K562 (cell line): ENCODE measurements around the gene C10orf143. TPM values are rescaled to one million over a fixed set of nuclear protein-coding genes. Genes with fewer than 3 reads are reported as not detected.

ENCODE experiments used
- ATAC-seq: fragments of 200-7000 bp; cut with Tn5 transposase; 3 replicates; pipeline ENCODE4 v1.9.1; 2020; ENCODE audit warnings: moderate library complexity
- BruUV-seq: library from RNA; stranded (reverse); fragments of 400-500 nt; replicated peaks from 2 replicates; lab custom pipeline; 2021; lab: Mats Ljungman, UMichigan
- CTCF ChIA-PET: fragments of 300-600 bp; formaldehyde crosslinking; extraction: SDS; loops from one replicate; lab custom pipeline; 2021; ENCODE audit warnings: low intra/inter-chr PET ratio; lab: Yijun Ruan, JAX
- POLR2A ChIA-PET: fragments of 300-600, 350-650 bp; sonication (Branson Sonifier 250); formaldehyde crosslinking; extraction: SDS; loops from one replicate; lab custom pipeline; 2021; ENCODE audit warnings: antibody characterized with exemption, inconsistent platforms; lab: Yijun Ruan, JAX
- DNase-seq, 4 experiments: peaks; one replicate each; pipeline versions ENCODE4 v3.0.0 to v3.0.0-alpha.2; 2011 to 2018; ENCODE audit warnings: low spot score in 3 of 4, mixed read lengths in 3 of 4; ENCODE audit errors: extremely low read depth in 1 of 4
- FAIRE-seq: peaks from 2 replicates; lab custom pipeline; 2011; peaks lifted over from hg19 to GRCh38; lab: Jason Lieb, UNC
- H2AFZ ChIP-seq: 2 replicates; pipeline ENCODE4 v1.6.0; 2011; ENCODE audit warnings: low read depth, low read length, control low read depth, inconsistent platforms
- H3K27ac ChIP-seq: fragments of 200-600 bp; 3 replicates; pipeline ENCODE4 v1.8.0; 2011; ENCODE audit warnings: low read depth, mild to moderate bottlenecking, control low read depth, inconsistent platforms, low read length, moderate library complexity, mixed read lengths; ENCODE audit errors: extremely low read depth
- H3K27me3 ChIP-seq, 2 experiments: fragments of 300-600 bp in 1 of 2; 2 replicates in 1 of 2; 3 replicates in 1 of 2; pipeline versions ENCODE4 v1.6.0 to v1.8.0; 2011; ENCODE audit warnings: inconsistent platforms in 2 of 2, low read length in 2 of 2, mild to moderate bottlenecking in 1 of 2, mixed read lengths in 1 of 2, moderate library complexity in 1 of 2; ENCODE audit not compliant: control insufficient read depth in 2 of 2, insufficient read depth in 2 of 2
- H3K36me3 ChIP-seq: fragments of 300-600 bp; 3 replicates; pipeline ENCODE4 v1.8.0; 2011; ENCODE audit warnings: mild to moderate bottlenecking, low read length, inconsistent platforms; ENCODE audit not compliant: control insufficient read depth, insufficient read depth
- H3K4me1 ChIP-seq, 2 experiments: fragments of 200-600 bp in 1 of 2; replicated peaks in 1 of 2; 2 replicates in 1 of 2; 3 replicates in 1 of 2; pipeline versions ENCODE4 v1.5.1 to v1.8.0; 2011; ENCODE audit warnings: inconsistent platforms in 2 of 2, low read length in 2 of 2, mild to moderate bottlenecking in 1 of 2, mixed read lengths in 1 of 2, moderate library complexity in 1 of 2; ENCODE audit not compliant: control insufficient read depth in 2 of 2, insufficient read depth in 2 of 2
- H3K4me2 ChIP-seq: 2 replicates; pipeline ENCODE4 v1.6.1; 2011; ENCODE audit warnings: low read length, control low read depth, inconsistent platforms, mixed read lengths; ENCODE audit not compliant: insufficient read depth
- H3K4me3 ChIP-seq: fragments of 200-600 bp; sonication (generic), shearing (Covaris generic); 2 replicates; pipeline ENCODE4 v1.5.1; 2016; ENCODE audit warnings: control low read depth, inconsistent platforms
- H3K79me2 ChIP-seq: fragments of 200-600 bp; 3 replicates; pipeline ENCODE4 v1.8.0; 2011; ENCODE audit warnings: low read length, inconsistent platforms; ENCODE audit not compliant: control insufficient read depth, insufficient read depth
- H3K9ac ChIP-seq, 2 experiments: 2 replicates each; pipeline versions ENCODE4 v1.6.0 to v1.6.1; 2011; ENCODE audit warnings: low read depth in 2 of 2, low read length in 2 of 2, control low read depth in 1 of 2, inconsistent platforms in 1 of 2, mild to moderate bottlenecking in 1 of 2, mixed read lengths in 1 of 2; ENCODE audit not compliant: insufficient read depth in 1 of 2
- H3K9me1 ChIP-seq: one replicate; pipeline ENCODE4 v1.6.0; 2011; ENCODE audit warnings: inconsistent platforms, mild to moderate bottlenecking, low read length, moderate library complexity; ENCODE audit not compliant: control insufficient read depth, insufficient read depth
- H3K9me3 ChIP-seq: replicated peaks from 2 replicates; pipeline ENCODE4 v1.5.1; 2011; ENCODE audit warnings: low read depth, low read length, inconsistent platforms; ENCODE audit not compliant: control insufficient read depth, insufficient read depth
- H4K20me1 ChIP-seq: replicated peaks from 2 replicates; pipeline ENCODE4 v1.6.1; 2011; ENCODE audit warnings: low read length, inconsistent platforms, mixed read lengths; ENCODE audit not compliant: control insufficient read depth, insufficient read depth
- MIER1 ChIP-seq: fragments of 450-650 bp; IDR thresholded peaks from 2 replicates; pipeline ENCODE4 v1.6.1; 2016; ENCODE audit warnings: antibody characterized with exemption, mild to moderate bottlenecking, low read depth
- NELFE ChIP-seq: IDR thresholded peaks from 2 replicates; pipeline ENCODE4 v1.6.1; 2011; ENCODE audit warnings: mild to moderate bottlenecking; ENCODE audit not compliant: insufficient read depth, insufficient read length
- RBBP5 ChIP-seq: fragments of 200-600 bp; sonication (generic); IDR thresholded peaks from 2 replicates; pipeline ENCODE4 v1.6.1; 2012; ENCODE audit warnings: borderline replicate concordance, mild to moderate bottlenecking, low read length, control low read depth, inconsistent platforms; ENCODE audit not compliant: insufficient read depth, poor library complexity, severe bottlenecking
- SIRT6 ChIP-seq: IDR thresholded peaks from one replicate; pipeline ENCODE4 v1.6.1; 2012; ENCODE audit warnings: low read depth, mild to moderate bottlenecking, control low read depth, inconsistent platforms, low read length, moderate library complexity
- ZKSCAN3 ChIP-seq: fragments of 250-450 bp; sonication (Bioruptor Pico); IDR thresholded peaks from 2 replicates; pipeline ENCODE4 v1.4.0; 2020
- ZNF23 ChIP-seq: fragments of 250-450 bp; sonication (Bioruptor Pico); IDR thresholded peaks from 2 replicates; pipeline ENCODE4 v1.4.0; 2020; ENCODE audit warnings: mild to moderate bottlenecking
- ZNF75A ChIP-seq: fragments of 450-650 bp; formaldehyde crosslinking; IDR thresholded peaks from 2 replicates; pipeline ENCODE4 v1.4.0; 2020; ENCODE audit warnings: mild to moderate bottlenecking
- ZNF77 ChIP-seq: fragments of 250-450 bp; sonication (Bioruptor Pico); IDR thresholded peaks from 2 replicates; pipeline ENCODE4 v1.5.0; 2020
- WGBS: fragments of 100-300 bp; shearing (Covaris generic); methylation state at CpG from one replicate; pipeline ENCODE4 v1.1.6; 2016; ENCODE audit warnings: low coverage, mixed read lengths; ENCODE audit not compliant: insufficient coverage; ENCODE audit errors: missing lambda C conversion rate; 5-methylcytosine and 5-hydroxymethylcytosine counted together
- in situ Hi-C: fragments of 300-500 bp; cut with MboI; formaldehyde crosslinking; loops from 4 replicates; pipeline ENCODE4 v1.15.0; 2018; ENCODE audit warnings: inconsistent platforms, mixed read lengths
- intact Hi-C: fragments of 100-400 bp; cut with micrococcal nuclease; formaldehyde crosslinking; loops from 2 replicates; pipeline ENCODE4 v1.14.2; 2022
- polyA plus RNA-seq, 8 experiments: library from polyadenylated mRNA; depleted of rRNA in 4 of 8; stranded (reverse) in 5 of 8; unstranded in 3 of 8; fragments of >200 nt; fragmentation: Nextera tagmentation in 2 of 8; fragmentation: Illumina TruSeq in 1 of 8; extraction: Ambion mirVana in 2 of 8; extraction: Trizol in 1 of 8; gene quantifications; 2 replicates each; pipeline versions ENCODE4 v1.2.1 to v1.2.3, GENCODE V29; 2011 to 2014; ENCODE audit warnings: inconsistent platforms in 1 of 8, missing spikeins in 1 of 8
- total RNA-seq, 7 experiments: library from RNA; depleted of rRNA in 6 of 7; stranded (reverse); fragments of >200 nt in 6 of 7; fragmentation: Illumina TruSeq in 2 of 7; extraction: Trizol in 2 of 7; gene quantifications; 2 replicates each; pipeline versions ENCODE4 v1.2.1 to v1.2.3, GENCODE V29; 2011 to 2021; ENCODE audit warnings: low replicate concordance in 1 of 7

C10orf143 gene
- total and polyA plus RNA-seq, 9 of the 15 experiments (the other 6 are each of a cell fraction or from before 2014, with no cell fraction given), result 0.07 to 0.42 (median 0.25) TPM; not detected in 2

DNA sequence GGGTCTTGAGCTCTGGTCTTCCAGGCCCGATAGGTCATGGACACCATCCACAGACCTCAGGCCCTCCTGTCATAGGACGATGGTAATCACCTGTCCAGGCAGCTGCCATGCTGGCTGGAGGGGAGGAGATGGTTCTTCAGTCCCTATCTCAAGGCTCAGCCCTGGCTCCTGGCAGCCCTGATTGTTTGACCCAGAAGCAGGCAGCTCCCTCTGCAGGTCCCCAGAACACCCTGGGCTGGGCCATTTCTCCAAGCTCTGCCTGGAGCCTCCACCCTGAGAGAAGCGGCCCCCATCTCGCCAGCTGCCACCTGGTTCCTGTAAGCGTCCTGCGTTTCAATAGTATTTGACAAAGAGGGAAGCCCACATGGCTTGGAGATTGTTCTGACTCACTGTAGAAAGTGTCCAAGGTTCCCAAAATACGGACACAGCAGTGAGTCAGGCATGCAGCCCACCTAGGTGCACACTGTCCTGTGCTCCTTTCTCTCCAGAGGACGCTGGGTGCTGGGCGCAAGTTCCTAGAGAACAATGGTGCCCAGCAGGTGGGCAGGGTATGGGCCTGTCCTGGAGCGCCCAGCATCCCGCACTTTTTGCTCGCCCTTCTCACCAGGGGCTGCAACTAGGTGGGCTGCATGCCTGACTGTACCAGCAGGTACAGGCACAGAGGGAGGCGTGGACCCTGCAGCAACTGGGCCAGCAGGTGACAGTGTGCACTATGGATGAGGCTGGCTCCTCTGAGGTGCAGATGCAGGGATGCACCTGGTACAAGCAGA lies 74.1 kb downstream of the C10orf143 start:
- Histone ChIP-seq H3K9me3 (no peaks in the 10 kb centered on the region), H3K4me2 (no peak overlapping the region), H2AFZ (no peak overlapping the region), H3K4me1 (no peaks in the 10 kb centered on the region), H3K4me3 (no peak overlapping the region), H3K27ac (no peak overlapping the region), H3K9ac (no peak overlapping the region), H3K9me1 (no peaks in the 10 kb centered on the region), H3K79me2 (no peaks in the 10 kb centered on the region), H3K36me3 (no peaks in the 10 kb centered on the region), H3K27me3 (peaks cover 3 to 38% of the 10 kb centered on the region in 2 experiments), H4K20me1 (no peaks in the 10 kb centered on the region)
- FAIRE-seq, result no peak
- WGBS, result 0% methylated on average over 9 of the region's 13 CpGs
- no peak for ATAC-seq
- intact Hi-C loops, result no loop called here
- ChIA-PET CTCF (no interaction called here), POLR2A (no interaction called here)
- DNase-seq, result no peak
- in situ Hi-C loops, result no loop called here
- no TSS peak for BruUV-seq
- no peak for TF ChIP-seq NELFE
- TF ChIP-seq MIER1, result no peak
- TF ChIP-seq ZNF77 (CRISPR knock-in tag), result no peak
- TF ChIP-seq ZKSCAN3 (CRISPR knock-in tag), result no peak
- TF ChIP-seq SIRT6, result no peak
- no peak for TF ChIP-seq ZNF75A (CRISPR knock-in tag)
- no peak for TF ChIP-seq RBBP5
- no peak for TF ChIP-seq ZNF23 (CRISPR knock-in tag)
- TF ChIP-seq, all 486 proteins: peak for 0
